ENCODE data around the gene LPP. TPM values are rescaled to one million over a fixed set of nuclear protein-coding genes. Genes with fewer than 3 reads are reported as not detected.

Gene LPP
- total RNA-seq, 1 donor: 92.1 TPM

DNA sequence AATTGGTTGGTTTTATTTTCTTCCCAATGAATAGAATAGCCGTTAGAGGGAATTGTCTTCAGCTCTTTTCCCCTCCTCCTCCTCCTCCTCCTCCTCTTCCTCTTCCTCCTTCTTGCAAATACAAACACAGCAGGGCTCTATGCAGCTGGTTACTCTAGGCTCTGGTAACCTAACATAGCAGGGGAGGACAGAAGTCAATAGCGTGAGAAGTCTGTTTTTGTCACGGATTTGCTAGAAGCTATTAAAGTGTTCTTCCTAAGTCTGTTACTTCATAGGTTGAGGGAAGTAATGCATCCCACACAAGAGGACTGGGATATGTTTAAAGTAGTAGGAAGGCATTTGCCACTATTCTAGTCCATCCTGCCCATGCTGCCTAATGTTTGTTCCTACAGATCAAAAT is 643.1 kb downstream of the LPP start:
- DNase-seq (ENCODE audit: low read depth): no peak
- no peak overlapping the region for H3K4me3 ChIP-seq (ENCODE audit: low read depth, low read length)
- TF ChIP-seq CTCF (IDR thresholded peaks at IDR 0.05; ENCODE audit: insufficient read depth, low read length): no peak

DNA sequence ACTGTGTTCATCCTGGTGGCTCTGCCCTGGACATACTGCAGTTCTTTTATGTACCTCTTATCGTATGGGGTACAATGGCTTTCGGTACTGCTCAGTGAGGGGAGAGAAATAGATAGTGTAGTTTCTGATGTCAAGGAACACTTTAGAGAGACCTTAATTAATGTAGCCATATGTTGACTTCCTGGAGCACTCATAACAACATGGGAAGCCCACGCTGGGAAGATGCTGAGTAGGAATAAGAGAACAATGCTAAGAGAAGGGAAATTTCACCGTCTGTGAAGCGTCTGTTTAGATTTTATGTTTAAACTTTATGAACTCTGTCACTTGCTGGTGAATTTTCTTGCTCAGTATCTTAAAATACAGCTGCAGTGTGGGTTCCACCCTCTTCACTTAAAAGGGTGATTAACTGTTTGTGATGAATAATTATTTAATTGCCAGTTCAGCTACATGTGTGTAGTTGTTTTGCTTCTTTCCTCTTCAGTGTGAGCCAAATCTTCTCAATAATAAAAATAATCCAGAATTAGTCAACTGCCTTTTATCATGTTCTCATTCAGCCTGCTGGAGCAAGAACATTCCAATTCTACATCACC is 644.7 kb downstream of the LPP start:
- TF ChIP-seq CTCF (IDR thresholded peaks at IDR 0.05; ENCODE audit: insufficient read depth, low read length): no peak
- no peak overlapping the region for H3K4me3 ChIP-seq (ENCODE audit: low read depth, low read length)
- no peak for DNase-seq (ENCODE audit: low read depth)

DNA sequence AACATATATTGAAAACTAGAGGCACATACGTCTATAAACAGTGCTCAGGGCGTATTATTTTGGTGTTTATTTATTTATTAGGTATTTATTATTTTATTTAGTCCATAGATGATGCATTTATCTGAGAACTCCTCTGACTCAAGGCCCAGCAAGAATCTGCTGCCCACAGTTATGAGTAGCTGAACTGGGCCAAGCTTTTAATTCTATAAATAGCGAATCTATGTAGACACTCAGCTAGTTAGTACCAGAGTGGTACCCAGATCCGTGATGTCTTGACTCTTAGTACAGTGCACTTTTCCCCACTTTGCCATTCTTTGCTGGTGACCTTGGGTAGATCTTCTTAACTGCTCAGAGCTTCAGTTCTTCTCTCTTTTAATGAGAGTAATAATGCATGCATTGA is 647.4 kb downstream of the LPP start:
- DNase-seq (ENCODE audit: low read depth): no peak
- TF ChIP-seq CTCF (IDR thresholded peaks at IDR 0.05; ENCODE audit: insufficient read depth, low read length): no peak

GRCh38 chr3:188802645-188803044 is 648.7 kb downstream of the LPP start:
- no peak overlapping the region for H3K4me3 ChIP-seq (ENCODE audit: low read depth, low read length)
- no peak for TF ChIP-seq CTCF (IDR thresholded peaks at IDR 0.05; ENCODE audit: insufficient read depth, low read length)
- no peak for DNase-seq (ENCODE audit: low read depth)

More for the DNA sequence above, 647.4 kb downstream of the LPP start:
- no peak overlapping the region for H3K4me3 ChIP-seq (ENCODE audit: low read depth, low read length)

GRCh38 chr3:188807006-188807405 is 653.0 kb downstream of the LPP start:
- H3K4me3 ChIP-seq (ENCODE audit: low read depth, low read length): no peak overlapping the region
- DNase-seq (ENCODE audit: low read depth): peak; percentile 25
- no peak for TF ChIP-seq CTCF (IDR thresholded peaks at IDR 0.05; ENCODE audit: insufficient read depth, low read length)

- H3K4me3 ChIP-seq (ENCODE audit: low read depth, low read length): no peak overlapping the region
- DNase-seq (ENCODE audit: low read depth): no peak
- no peak for TF ChIP-seq CTCF (IDR thresholded peaks at IDR 0.05; ENCODE audit: insufficient read depth, low read length)
These were observed 658.2 kb downstream of the LPP start for GRCh38 chr3:188812198-188812597.

GRCh38 chr3:188814581-188814980 is 660.6 kb downstream of the LPP start:
- no peak overlapping the region for H3K4me3 ChIP-seq (ENCODE audit: low read depth, low read length)
- TF ChIP-seq CTCF (IDR thresholded peaks at IDR 0.05; ENCODE audit: insufficient read depth, low read length): no peak

More at GRCh38 chr3:188814581-188814980, 660.6 kb downstream of the LPP start:
- DNase-seq (ENCODE audit: low read depth): no peak

Data from fibroblast of the aortic adventitia (primary cell).